Activated CD8-positive, alpha-beta T cell treated with anti-CD3 and anti-CD28 coated beads for 36 hours (primary cell): Measurements from ENCODE around the gene SLC8A1. TPM values are rescaled to one million over a fixed set of nuclear protein-coding genes. Genes with fewer than 3 reads are reported as not detected.

ENCODE experiments used
- ATAC-seq: fragments of 200-7000 bp; cut with Tn5 transposase; one replicate; pipeline ENCODE4 v1.10.0; 2021; ENCODE audit warnings: mild to moderate bottlenecking, moderate library complexity
- CTCF ChIA-PET: fragments of 350-600 bp; sonication (Branson Sonifier 250); formaldehyde crosslinking; loops from one replicate; lab custom pipeline; 2021; ENCODE audit warnings: antibody characterized with exemption; lab: Charles Lee
- POLR2A ChIA-PET: fragments of 350-600 bp; sonication (Branson Sonifier 250); formaldehyde crosslinking; loops from one replicate; lab custom pipeline; 2021; ENCODE audit warnings: antibody characterized with exemption; lab: Charles Lee
- DNase-seq: peaks from one replicate; pipeline ENCODE4 v3.0.0-alpha.2; 2020
- H3K27ac Mint-ChIP-seq: one replicate; pipeline ENCODE4 v1.8.0; 2021; ENCODE audit warnings: mild to moderate bottlenecking, mixed read lengths
- H3K27me3 Mint-ChIP-seq: one replicate; pipeline ENCODE4 v1.8.0; 2021; ENCODE audit warnings: mixed read lengths
- H3K36me3 Mint-ChIP-seq: one replicate; pipeline ENCODE4 v1.8.0; 2021; ENCODE audit warnings: low read depth, mixed read lengths
- H3K4me1 Mint-ChIP-seq: one replicate; pipeline ENCODE4 v1.8.0; 2021; ENCODE audit warnings: low read depth, mixed read lengths
- H3K4me3 Mint-ChIP-seq: one replicate; pipeline ENCODE4 v1.8.0; 2021; ENCODE audit warnings: mild to moderate bottlenecking, moderate library complexity, mixed read lengths
- H3K9me3 Mint-ChIP-seq: one replicate; pipeline ENCODE4 v1.8.0; 2021; ENCODE audit warnings: mixed read lengths
- CTCF ChIP-seq: fragments of 200-600 bp; IDR thresholded peaks from one replicate; pipeline ENCODE4 v1.8.0; 2022; ENCODE audit warnings: antibody characterized with exemption, mild to moderate bottlenecking
- intact Hi-C: fragments of 100-400 bp; cut with micrococcal nuclease; formaldehyde crosslinking; loops from one replicate; pipeline ENCODE4 v1.10.0; 2022
- total RNA-seq, 2 experiments: library from RNA; stranded (reverse); gene quantifications; one replicate each; pipeline ENCODE4 v1.2.3, GENCODE V29; 2021

The SLC8A1 gene
- total RNA-seq, 2 experiments from 2014 or later = 0.23 to 0.34 TPM

GRCh38 chr2:40159333-40159732, 292.6 kb downstream of the SLC8A1 start:
- intact Hi-C loops = no loop called here

GRCh38 chr2:40158781-40159180, 293.1 kb downstream of the SLC8A1 start:
- Mint-ChIP-seq H3K4me3 (no peak overlapping the region), H3K4me1 (no peaks in the 10 kb centered on the region), H3K36me3 (no peaks in the 10 kb centered on the region), H3K9me3 (no peaks in the 10 kb centered on the region), H3K27me3 (no peaks in the 10 kb centered on the region), H3K27ac (no peak overlapping the region)
- DNase-seq = no peak
- ChIA-PET CTCF (no interaction called here), POLR2A (no interaction called here)
- intact Hi-C loops = no loop called here
- no peak for TF ChIP-seq CTCF
- no peak for ATAC-seq

More at GRCh38 chr2:40159333-40159732, 292.6 kb downstream of the SLC8A1 start:
- ChIA-PET POLR2A (no interaction called here), CTCF (no interaction called here)
- H3K36me3 Mint-ChIP-seq = no peaks in the 10 kb centered on the region
- TF ChIP-seq CTCF = no peak
- no peak overlapping the region for H3K4me3 Mint-ChIP-seq
- no peaks in the 10 kb centered on the region for H3K4me1 Mint-ChIP-seq
- H3K27me3 Mint-ChIP-seq = no peaks in the 10 kb centered on the region
- no peaks in the 10 kb centered on the region for H3K9me3 Mint-ChIP-seq
- no peak for ATAC-seq
- DNase-seq = no peak
- no peak overlapping the region for H3K27ac Mint-ChIP-seq

- H3K27me3 Mint-ChIP-seq = peaks cover 3% of the 10 kb centered on the region
- no peak overlapping the region for H3K4me3 Mint-ChIP-seq
- ChIA-PET CTCF (no interaction called here), POLR2A (no interaction called here)
- no peaks in the 10 kb centered on the region for H3K36me3 Mint-ChIP-seq
- no peak for DNase-seq
- no peaks in the 10 kb centered on the region for H3K4me1 Mint-ChIP-seq
- intact Hi-C loops = no loop called here
- no peak for ATAC-seq
- H3K9me3 Mint-ChIP-seq = no peaks in the 10 kb centered on the region
- no peak for TF ChIP-seq CTCF
- no peak overlapping the region for H3K27ac Mint-ChIP-seq
These were observed 296.2 kb downstream of the SLC8A1 start for GRCh38 chr2:40155728-40156127.

- intact Hi-C loops = no loop called here
- H3K27ac Mint-ChIP-seq = no peak overlapping the region
- TF ChIP-seq CTCF = no peak
- peaks cover 4% of the 10 kb centered on the region for H3K27me3 Mint-ChIP-seq
- H3K4me3 Mint-ChIP-seq = no peak overlapping the region
- no peak for ATAC-seq
- no peaks in the 10 kb centered on the region for H3K9me3 Mint-ChIP-seq
- CTCF ChIA-PET = no interaction called here
- POLR2A ChIA-PET = no interaction called here
- H3K4me1 Mint-ChIP-seq = no peaks in the 10 kb centered on the region
- H3K36me3 Mint-ChIP-seq = no peaks in the 10 kb centered on the region
- no peak for DNase-seq
These were observed 301.6 kb downstream of the SLC8A1 start for GRCh38 chr2:40150266-40150665.

- Mint-ChIP-seq H3K27ac (no peak overlapping the region), H3K4me3 (no peak overlapping the region)
These were observed 303.6 kb downstream of the SLC8A1 start for GRCh38 chr2:40148334-40148733.

More at GRCh38 chr2:40148334-40148733, 303.6 kb downstream of the SLC8A1 start:
- ChIA-PET CTCF (no interaction called here), POLR2A (no interaction called here)
- DNase-seq (no peak), ATAC-seq (no peak)
- Mint-ChIP-seq H3K36me3 (no peaks in the 10 kb centered on the region), H3K9me3 (no peaks in the 10 kb centered on the region), H3K27me3 (peaks cover 4% of the 10 kb centered on the region), H3K4me1 (no peaks in the 10 kb centered on the region)
- intact Hi-C loops = no loop called here
- no peak for TF ChIP-seq CTCF
